Posterior vena cava (tissue), 2 donors: ENCODE results near the gene RPGRIP1L. TPM values are rescaled to one million over a fixed set of nuclear protein-coding genes. Genes with fewer than 3 reads are reported as not detected.

ENCODE experiments used
- DNase-seq: peaks from one replicate; pipeline ENCODE4 v3.0.0-alpha.2; 2020; ENCODE audit warnings: low spot score
- intact Hi-C, 2 donors: fragments of 100-400 bp; cut with DNase I; formaldehyde crosslinking; loops; one replicate each; pipeline versions ENCODE4 v1.14.1 to v1.14.2; 2022 to 2023
- total RNA-seq, 2 donors: library from RNA; stranded (reverse); fragmentation: NEBNext Ultra II Directional; extraction: Animal tissue kit (Norgen Biotek cat#: 25700); gene quantifications; one replicate each; pipeline ENCODE4 v1.2.1, GENCODE V29; 2021
- donor health status: DM: yes; HTN: yes; CAD: no.
- donor health status: DM: yes; HTN: yes; CAD: no.

Gene RPGRIP1L
- total RNA-seq, 2 donors from 2014 or later: 6.6 to 6.8 TPM

GRCh38 chr16:53672461-53672860, 31.2 kb downstream of the RPGRIP1L start:
- intact Hi-C loops: no loop called here
- no peak for DNase-seq

- no peak for DNase-seq
- intact Hi-C loops: no loop called here
Observed at GRCh38 chr16:53668869-53669268, 34.8 kb downstream of the RPGRIP1L start.

- DNase-seq: no peak
- intact Hi-C loops: no loop called here
Observed at GRCh38 chr16:53666786-53667415, 36.8 kb downstream of the RPGRIP1L start.

GRCh38 chr16:53664724-53665345, 38.8 kb downstream of the RPGRIP1L start:
- no peak for DNase-seq
- intact Hi-C loops: no loop called here

- DNase-seq: no peak
- intact Hi-C loops: no loop called here
Observed at GRCh38 chr16:53662072-53662471, 41.6 kb downstream of the RPGRIP1L start.

- intact Hi-C loops: no loop called here
Observed at GRCh38 chr16:53654946-53655345, 48.7 kb downstream of the RPGRIP1L start.

GRCh38 chr16:53651357-53651756, 52.3 kb downstream of the RPGRIP1L start:
- intact Hi-C loops: no loop called here
- DNase-seq: no peak

More at GRCh38 chr16:53654946-53655345, 48.7 kb downstream of the RPGRIP1L start:
- no peak for DNase-seq

- no peak for DNase-seq
- intact Hi-C loops: no loop called here
Observed at GRCh38 chr16:53646506-53646905, 57.2 kb downstream of the RPGRIP1L start.

- no peak for DNase-seq
- intact Hi-C loops: no loop called here
Observed at GRCh38 chr16:53643474-53643873, 60.2 kb downstream of the RPGRIP1L start.

GRCh38 chr16:53642094-53642493, 61.6 kb downstream of the RPGRIP1L start:
- no peak for DNase-seq
- intact Hi-C loops: no loop called here

- intact Hi-C loops: no loop called here
- DNase-seq: no peak
Observed at GRCh38 chr16:53636978-53637377, 66.7 kb downstream of the RPGRIP1L start.

GRCh38 chr16:53632526-53632925, 71.1 kb downstream of the RPGRIP1L start:
- intact Hi-C loops: no loop called here

GRCh38 chr16:53631236-53632025, 72.2 kb downstream of the RPGRIP1L start:
- intact Hi-C loops: no loop called here
- DNase-seq: no peak

More at GRCh38 chr16:53632526-53632925, 71.1 kb downstream of the RPGRIP1L start:
- no peak for DNase-seq

- DNase-seq: no peak
- intact Hi-C loops: no loop called here
Observed at GRCh38 chr16:53629607-53630312, 73.9 kb downstream of the RPGRIP1L start.

GRCh38 chr16:53629151-53629550, 74.5 kb downstream of the RPGRIP1L start:
- DNase-seq: no peak
- intact Hi-C loops: no loop called here

- no peak for DNase-seq
- intact Hi-C loops: no loop called here
Observed at GRCh38 chr16:53626811-53627210, 76.8 kb downstream of the RPGRIP1L start.

GRCh38 chr16:53626161-53626560, 77.5 kb downstream of the RPGRIP1L start:
- no peak for DNase-seq
- intact Hi-C loops: no loop called here

- intact Hi-C loops: no loop called here
- DNase-seq: no peak
Observed at GRCh38 chr16:53625221-53625620, 78.4 kb downstream of the RPGRIP1L start.

GRCh38 chr16:53622315-53622714, 81.3 kb downstream of the RPGRIP1L start:
- intact Hi-C loops: no loop called here
- DNase-seq: no peak

- intact Hi-C loops: no loop called here
- DNase-seq: no peak
Observed at GRCh38 chr16:53620476-53620875, 83.2 kb downstream of the RPGRIP1L start.
